GM19468 (cell line): Measurements from ENCODE around the gene ATP2B3.

ENCODE experiments used
- ATAC-seq: cut with Tn5 transposase; IDR thresholded peaks from one replicate; pipeline ENCODE4 v1.9.1; 2021; ENCODE audit warnings: mild to moderate bottlenecking, moderate library complexity, moderate number of reproducible peaks; ENCODE audit not compliant: unreplicated experiment; ENCODE audit errors: extremely low read depth

Gene ATP2B3

GRCh38 chrX:153517423-153517822 is at the start of gene ATP2B3:
Gene ATP2B3, plus strand, starts transcription at chrX:153517642. Its CDS starts 18,606 bp downstream, at chrX:153536248.
- no peak for ATAC-seq

GRCh38 chrX:153468008-153468580 is 49.3 kb upstream of the ATP2B3 start:
- no peak for ATAC-seq

- ATAC-seq = peak; percentile 19
These were observed 47.5 kb upstream of the ATP2B3 start for GRCh38 chrX:153469811-153470410.

DNA sequence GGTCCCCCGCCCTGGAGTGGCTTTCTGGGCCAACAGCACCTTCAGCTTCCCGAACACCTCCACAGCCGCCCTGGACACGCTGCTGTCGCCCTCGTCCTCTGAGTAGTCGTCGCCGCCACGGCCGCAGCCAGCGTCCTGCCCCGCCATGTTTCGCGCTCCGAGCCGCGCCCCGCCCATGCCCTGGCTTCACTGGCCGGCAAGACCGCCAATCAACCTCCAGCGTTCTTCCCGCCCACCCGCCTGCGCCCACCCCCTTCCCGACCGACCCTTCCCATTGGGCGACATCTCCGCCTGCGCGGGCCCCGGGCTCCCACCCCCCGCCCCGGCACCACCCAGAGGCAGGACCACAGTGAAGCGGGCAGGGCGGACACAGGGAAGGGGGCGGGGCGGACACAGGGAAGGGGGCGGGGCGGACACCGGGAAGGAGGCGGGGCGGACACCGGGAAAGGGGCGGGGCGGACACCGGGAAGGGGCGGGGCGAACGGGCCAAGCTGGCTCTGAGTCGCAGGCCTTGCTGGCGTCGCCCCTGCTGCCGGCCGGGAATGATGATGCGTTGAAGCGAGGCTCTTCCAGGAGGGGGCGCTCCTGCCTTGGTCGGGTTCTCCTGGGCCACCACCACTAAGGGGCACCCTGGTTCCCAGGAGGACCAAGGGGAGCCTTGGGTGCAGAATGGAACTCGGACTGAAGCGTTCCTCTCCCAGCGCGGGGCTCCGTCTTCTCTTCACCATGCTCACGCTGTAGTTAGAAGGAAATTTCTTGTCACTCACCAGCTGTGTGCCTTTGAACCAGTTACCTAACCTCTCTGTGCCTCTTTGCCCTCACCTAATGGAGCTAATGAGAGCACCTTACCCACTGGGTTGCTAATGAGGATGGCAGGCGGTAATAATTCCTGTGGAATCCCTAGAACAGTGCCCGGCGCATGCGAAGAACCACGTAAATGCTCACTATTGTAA is 46.8 kb upstream of the ATP2B3 start, which contains the start of gene HAUS7:
Gene HAUS7 (minus strand): TSS at position 166 of the 953 bp plus-strand sequence. CDS start 19 bp downstream, at position 147.
- peak; percentile 28 for ATAC-seq

- no peak for ATAC-seq
These were observed 45.7 kb upstream of the ATP2B3 start for GRCh38 chrX:153471663-153472280.

DNA sequence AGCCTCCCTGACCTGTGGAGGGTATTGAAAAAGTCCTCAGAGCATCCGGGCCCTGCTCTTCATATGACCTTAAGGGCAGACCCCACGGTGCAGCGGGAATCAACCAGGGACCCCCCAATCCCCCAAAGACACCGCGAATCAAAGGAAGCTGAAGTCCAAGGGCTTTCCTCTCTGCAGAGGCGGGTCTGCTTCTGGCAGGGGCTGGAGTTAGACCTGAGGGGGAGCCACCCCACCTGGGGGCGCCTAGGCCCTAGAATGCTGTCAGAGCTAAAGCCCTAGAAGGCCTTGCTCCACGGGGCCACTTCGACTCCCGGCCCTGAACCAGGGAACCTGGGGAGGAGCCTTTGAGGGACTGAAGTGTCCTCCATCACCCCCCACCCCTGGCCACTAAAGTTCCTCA is 44.3 kb upstream of the ATP2B3 start:
- ATAC-seq = no peak

DNA sequence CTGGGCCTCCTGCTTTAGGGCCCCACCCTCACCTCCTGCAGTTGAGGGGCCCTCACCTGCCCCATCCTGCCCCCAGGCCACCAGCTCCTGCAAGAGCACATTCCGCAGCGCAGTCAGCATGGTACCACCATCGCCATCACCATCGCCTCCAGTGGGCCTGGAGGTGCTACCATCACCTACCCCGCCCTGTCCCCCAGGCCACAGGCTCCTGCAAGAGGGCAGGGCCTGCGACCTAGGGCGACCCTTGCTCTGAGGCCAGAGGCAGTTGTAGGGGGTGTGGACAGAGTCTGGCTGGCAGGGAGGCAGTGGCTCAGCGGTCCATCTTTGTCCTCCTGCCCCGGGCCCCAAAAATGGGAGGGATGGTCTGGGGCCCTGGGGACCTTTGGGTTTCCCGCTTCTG is 43.2 kb upstream of the ATP2B3 start:
- ATAC-seq = no peak

GRCh38 chrX:153474718-153475117 is 42.7 kb upstream of the ATP2B3 start:
- no peak for ATAC-seq

DNA sequence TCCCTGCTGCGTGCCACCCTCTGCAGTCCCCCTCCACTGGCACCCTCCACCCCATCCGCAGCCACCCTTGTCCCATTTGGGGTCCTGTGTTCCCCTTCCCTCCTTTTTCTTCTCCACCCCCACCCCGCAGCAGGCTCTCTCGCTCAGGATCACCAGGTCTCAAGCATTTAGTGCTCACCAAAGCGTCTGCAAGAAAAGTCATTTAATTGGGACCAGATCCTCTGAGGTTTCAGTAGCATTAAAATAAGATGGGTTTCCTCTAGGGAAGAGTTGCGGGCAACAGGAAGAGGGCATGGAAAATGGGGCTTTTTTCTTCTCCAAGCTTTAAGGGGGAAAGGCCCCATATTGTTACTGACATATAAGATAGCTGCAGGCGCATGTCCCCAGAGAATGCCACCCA is 42.2 kb upstream of the ATP2B3 start:
- ATAC-seq = no peak

- no peak for ATAC-seq
These were observed 41.6 kb upstream of the ATP2B3 start for GRCh38 chrX:153475751-153476281.

- ATAC-seq = no peak
These were observed 40.6 kb upstream of the ATP2B3 start for GRCh38 chrX:153476666-153477363.

DNA sequence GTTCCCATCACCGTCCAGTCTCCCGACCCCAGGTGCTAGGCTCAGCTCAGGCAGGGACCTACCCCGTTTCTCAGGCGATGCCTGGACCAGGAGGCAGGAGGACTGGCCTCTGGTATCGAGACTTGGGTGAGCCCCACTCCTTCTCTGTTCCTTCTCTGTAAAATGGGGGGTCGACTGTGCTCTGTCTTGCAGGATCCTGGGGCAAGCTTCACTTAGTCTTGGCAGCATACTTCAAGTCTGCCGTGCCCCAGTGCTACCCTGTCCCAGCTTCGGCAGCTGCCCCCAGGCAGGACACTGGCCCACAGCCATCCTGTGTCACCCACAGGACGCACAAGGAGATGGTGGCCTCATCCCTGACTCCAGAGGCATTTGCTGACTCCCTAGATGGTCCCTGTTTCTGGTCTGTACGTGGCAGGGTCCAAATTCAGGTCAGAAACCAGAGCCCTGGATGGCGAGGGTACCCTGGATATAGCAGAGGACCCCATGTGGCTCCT is 40.0 kb upstream of the ATP2B3 start:
- ATAC-seq = no peak

GRCh38 chrX:153477901-153478300 is 39.5 kb upstream of the ATP2B3 start:
- ATAC-seq = no peak

- no peak for ATAC-seq
These were observed 38.7 kb upstream of the ATP2B3 start for GRCh38 chrX:153478746-153479145.

DNA sequence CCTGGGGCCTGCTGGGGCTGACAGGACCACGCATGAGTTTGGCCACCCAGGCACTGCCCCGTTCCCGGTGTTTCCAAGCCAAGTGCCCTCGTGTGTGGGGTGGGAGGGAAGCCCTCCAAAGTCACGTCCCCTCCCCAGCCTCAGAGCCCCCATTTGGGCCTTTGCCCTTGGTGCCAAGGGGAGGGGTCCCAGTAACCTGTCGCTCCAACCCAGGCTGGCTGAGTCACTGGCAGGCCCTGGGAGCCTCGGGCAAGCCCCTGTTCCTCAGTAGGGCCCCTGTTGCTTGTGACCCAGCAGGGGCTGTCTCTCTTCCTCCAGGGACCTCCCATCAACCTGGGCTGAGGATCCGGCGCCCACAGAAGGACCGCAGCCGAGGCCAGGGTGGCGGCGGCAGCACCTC is 36.4 kb upstream of the ATP2B3 start:
- ATAC-seq = no peak

- ATAC-seq = no peak
These were observed 34.9 kb upstream of the ATP2B3 start for GRCh38 chrX:153482376-153483015.

DNA sequence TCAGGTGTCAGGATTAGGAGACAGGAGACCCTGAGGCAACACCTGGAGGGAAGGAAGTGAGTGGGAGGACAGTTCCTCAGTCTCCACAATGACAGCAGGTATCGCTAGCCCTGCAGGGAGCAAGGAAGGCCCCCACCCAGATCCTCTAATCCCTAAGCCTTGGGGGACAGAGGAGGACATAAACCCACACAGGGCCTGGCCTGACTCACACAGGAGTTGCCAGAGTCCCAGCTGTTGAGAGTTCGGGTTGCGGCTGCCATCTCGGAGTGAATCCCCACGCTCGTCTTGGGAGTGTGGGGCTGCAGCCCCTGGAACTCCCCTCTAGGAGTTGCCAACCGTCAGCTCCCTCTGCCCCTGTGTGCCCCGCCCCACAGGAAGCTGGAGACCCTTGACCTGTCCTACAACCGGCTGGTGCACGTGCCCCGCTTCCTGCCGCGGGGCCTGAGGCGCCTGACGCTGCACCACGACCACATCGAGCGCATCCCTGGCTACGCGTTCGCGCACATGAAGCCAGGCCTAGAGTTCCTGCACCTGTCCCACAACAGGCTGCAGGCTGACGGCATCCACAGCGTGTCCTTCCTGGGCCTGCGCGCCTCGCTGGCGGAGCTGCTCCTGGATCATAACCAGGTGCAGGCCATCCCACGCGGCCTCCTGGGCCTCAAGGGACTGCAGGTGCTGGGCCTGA is 31.9 kb upstream of the ATP2B3 start:
- no peak for ATAC-seq

- no peak for ATAC-seq
These were observed 31.3 kb upstream of the ATP2B3 start for GRCh38 chrX:153486171-153486570.
